ENCODE measurements around the gene ZEB2. TPM values are rescaled to one million over a fixed set of nuclear protein-coding genes. Genes with fewer than 3 reads are reported as not detected.

ZEB2 gene
- total and polyA plus RNA-seq, 10 of the 15 experiments (the other 5 are each of a cell fraction or from before 2014, with no cell fraction given): 0.14 to 3.2 (median 0.84) TPM

GRCh38 chr2:144469798-144470197, 50.1 kb downstream of the ZEB2 start:
- H3K4me1 ChIP-seq (ENCODE audit: control insufficient read depth, insufficient read depth, low read length): peaks cover 7% of the 10 kb centered on the region; the same call in 1 of the 2 replicates
- RAD21 ChIA-PET (ENCODE audit: unreplicated experiment): interaction anchor here (1.1 kb wide), 1 partner anchor 10 kb away, joined by 3 read pairs; no protein-coding TSS in a partner anchor
- ATAC-seq: no peak
- H3K9me3 ChIP-seq (replicated peaks; ENCODE audit: control insufficient read depth, insufficient read depth, low read length): no peaks in the 10 kb centered on the region; the same call in 2 of the 3 replicates
- no TSS peak for BruUV-seq (replicated peaks)
- WGBS (ENCODE audit: insufficient coverage, insufficient replicate concordance, low lambda C conversion rate, missing lambda C conversion rate): 41% methylated on average over 2 of the region's 2 CpGs
- no peak for DNase-seq (ENCODE audit: low read depth, low spot score)
- POLR2A ChIA-PET: no interaction called here
- no peak overlapping the region for H3K9ac ChIP-seq (ENCODE audit: control insufficient read depth, insufficient read depth, low read length)
- in situ Hi-C loops (cut with MboI) (no loop called here), intact Hi-C loops (cut with micrococcal nuclease; ENCODE audit: unreplicated experiment) (no loop called here)
- H3K36me3 ChIP-seq (ENCODE audit: control insufficient read depth in 2 of 2, insufficient read depth in 2 of 2, low read length in 1 of 2): no peaks in the 10 kb centered on the region
- no peak overlapping the region for H2AFZ ChIP-seq (ENCODE audit: control insufficient read depth, low read depth, low read length)
- no peak overlapping the region for H3K27ac ChIP-seq (ENCODE audit: control insufficient read depth, insufficient read depth)
- SMC1A ChIA-PET (ENCODE audit: uncharacterized antibody, unreplicated experiment): interaction anchor here (1.0 to 2.2 kb wide), 5 partner anchors 10 to 112 kb away, joined by 3 to 9 read pairs (median 3); no protein-coding TSS in a partner anchor
- no peaks in the 10 kb centered on the region for H4K20me1 ChIP-seq (ENCODE audit: control insufficient read depth, insufficient read depth)
- FAIRE-seq: no peak
- H3K4me3 ChIP-seq: no peak overlapping the region
- H3K79me2 ChIP-seq (ENCODE audit: control insufficient read depth, insufficient read depth, low read length): no peaks in the 10 kb centered on the region
- CTCF ChIA-PET: interaction anchor here (0.6 to 3.7 kb wide), 6 partner anchors 11 to 228 kb away, joined by 3 to 14 read pairs (median 3); no protein-coding TSS in a partner anchor
- peaks cover 0 to 2% of the 10 kb centered on the region in 2 experiments; a peak in 2 of 4 replicates for H3K27me3 ChIP-seq (replicated peaks in 1 of 2; ENCODE audit: control insufficient read depth in 2 of 2, insufficient read depth in 2 of 2, low read length in 1 of 2)
- H3K4me2 ChIP-seq (ENCODE audit: control insufficient read depth, insufficient read depth): no peak overlapping the region
- TF ChIP-seq MYB (IDR thresholded peaks at IDR 0.05; ENCODE audit: borderline replicate concordance, low read depth, low read length): no peak

DNA sequence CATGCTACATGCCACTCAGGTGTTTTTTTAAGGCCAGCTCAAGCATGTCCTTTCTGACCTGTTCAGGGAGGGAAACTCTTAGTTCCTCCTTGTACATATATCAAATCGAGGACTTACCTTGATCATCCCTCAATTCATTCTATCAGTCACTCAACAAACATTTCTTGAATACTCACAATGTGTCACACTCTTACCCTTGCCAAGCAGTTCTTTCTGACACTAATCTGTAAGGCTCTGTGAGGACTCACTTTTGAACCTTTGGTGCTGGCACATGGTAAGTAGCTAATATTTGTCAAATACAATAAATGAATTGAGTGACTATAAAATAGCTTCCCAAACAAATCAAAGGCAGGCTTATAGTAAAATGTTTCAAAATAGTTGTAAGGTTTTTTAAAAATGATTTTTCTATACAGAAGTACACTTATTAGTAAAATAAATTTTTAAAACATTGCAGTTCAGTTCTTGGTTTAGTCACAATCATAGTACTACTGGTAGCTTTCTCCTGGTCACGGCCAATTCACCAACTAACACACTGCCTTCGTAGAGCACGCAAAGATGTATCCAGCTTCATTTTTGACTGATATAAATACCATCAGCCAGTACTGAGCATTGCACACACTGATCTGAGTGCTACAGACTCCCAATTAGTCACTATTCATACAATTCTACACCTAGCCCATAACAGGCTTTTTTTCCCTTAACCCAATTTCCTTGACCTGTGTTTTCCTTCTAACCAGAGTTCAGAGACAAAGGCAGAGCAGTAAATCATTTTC, 50.9 kb downstream of the ZEB2 start:
- WGBS (ENCODE audit: insufficient coverage, insufficient replicate concordance, low lambda C conversion rate, missing lambda C conversion rate): 45% methylated on average over 4 of the region's 4 CpGs
- no peaks in the 10 kb centered on the region for H4K20me1 ChIP-seq (ENCODE audit: control insufficient read depth, insufficient read depth)
- no peak for TF ChIP-seq ETV6 (conservative IDR thresholded peaks at IDR 0.05 in 1 of 2, IDR thresholded peaks at IDR 0.05 in 1 of 2; ENCODE audit: borderline replicate concordance in 1 of 2, low read depth in 1 of 2)
- no peak for TF ChIP-seq ZZZ3 (IDR thresholded peaks at IDR 0.05; ENCODE audit: control insufficient read depth, insufficient read length, low read depth)
- TF ChIP-seq ZBTB4 (CRISPR knock-in tag; IDR thresholded peaks at IDR 0.05): no peak
- TF ChIP-seq PRDM15 (CRISPR knock-in tag; IDR thresholded peaks at IDR 0.05): no peak
- no peak for TF ChIP-seq NBN (IDR thresholded peaks at IDR 0.05)
- TF ChIP-seq BMI1 (IDR thresholded peaks at IDR 0.05; ENCODE audit: borderline replicate concordance): no peak

More for the DNA sequence above, 50.9 kb downstream of the ZEB2 start:
- H3K4me1 ChIP-seq (ENCODE audit: control insufficient read depth, insufficient read depth, low read length): peaks cover 7% of the 10 kb centered on the region; the same call in 1 of the 2 replicates
- ChIA-PET POLR2A (no interaction called here), CTCF (interaction anchor here (0.8 to 3.7 kb wide), 5 partner anchors 11 to 97 kb away, joined by 3 to 14 read pairs (median 3); no protein-coding TSS in a partner anchor), RAD21 (ENCODE audit: unreplicated experiment) (interaction anchor here (1.1 to 1.5 kb wide), 2 partner anchors 10 to 19 kb away, joined by 3 read pairs; no protein-coding TSS in a partner anchor), SMC1A (ENCODE audit: uncharacterized antibody, unreplicated experiment) (interaction anchor here (0.6 to 2.2 kb wide), 5 partner anchors 9 to 85 kb away, joined by 3 to 9 read pairs (median 3); no protein-coding TSS in a partner anchor)
- H3K4me3 ChIP-seq: no peak overlapping the region
- no peaks in the 10 kb centered on the region for H3K79me2 ChIP-seq (ENCODE audit: control insufficient read depth, insufficient read depth, low read length)
- ATAC-seq: no peak
- FAIRE-seq: no peak
- H3K9me3 ChIP-seq (replicated peaks; ENCODE audit: control insufficient read depth, insufficient read depth, low read length): no peaks in the 10 kb centered on the region; the same call in 2 of the 3 replicates
- H3K4me2 ChIP-seq (ENCODE audit: control insufficient read depth, insufficient read depth): no peak overlapping the region
- no peaks in the 10 kb centered on the region for H3K36me3 ChIP-seq (ENCODE audit: control insufficient read depth in 2 of 2, insufficient read depth in 2 of 2, low read length in 1 of 2)
- H3K9ac ChIP-seq (ENCODE audit: control insufficient read depth, insufficient read depth, low read length): no peak overlapping the region
- no peak overlapping the region for H3K27ac ChIP-seq (ENCODE audit: control insufficient read depth, insufficient read depth)
- BruUV-seq (replicated peaks): no TSS peak
- in situ Hi-C loops (cut with MboI): no loop called here
- no peak overlapping the region for H2AFZ ChIP-seq (ENCODE audit: control insufficient read depth, low read depth, low read length)
- H3K27me3 ChIP-seq (replicated peaks in 1 of 2; ENCODE audit: control insufficient read depth in 2 of 2, insufficient read depth in 2 of 2, low read length in 1 of 2): peaks cover 0 to 2% of the 10 kb centered on the region in 2 experiments; a peak in 2 of 4 replicates
- intact Hi-C loops (cut with micrococcal nuclease; ENCODE audit: unreplicated experiment): no loop called here
- no peak for DNase-seq (ENCODE audit: low read depth, low spot score)

All from GM12878 (cell line).